A549 (cell line): ENCODE results near the gene MTHFSD.

Source experiments
- KDM1A ChIP-seq: fragments of 200-600 bp; sonication (generic); IDR thresholded peaks from 2 replicates; pipeline ENCODE4 v1.6.1; 2016; ENCODE audit warnings: low read depth, mild to moderate bottlenecking
- NFE2L2 ChIP-seq: fragments of 150-350 bp; conservative IDR thresholded peaks from 2 replicates; pipeline ENCODE4 v1.6.1; 2014; ENCODE audit warnings: low read length
- POLR2A ChIP-seq: IDR thresholded peaks from 2 replicates; pipeline ENCODE4 v1.6.1; 2012; ENCODE audit warnings: mild to moderate bottlenecking, low read length
- RAD21 ChIP-seq, 2 experiments: fragments of >200 bp in 1 of 2; sonication (Bioruptor Twin) in 1 of 2; formaldehyde crosslinking in 1 of 2; IDR thresholded peaks in 1 of 2; conservative IDR thresholded peaks in 1 of 2; 2 replicates in 1 of 2; 3 replicates in 1 of 2; pipeline ENCODE4 v1.6.1; 2012 to 2018; ENCODE audit warnings: inconsistent platforms in 1 of 2
- RFX5 ChIP-seq: fragments of 450-650 bp; IDR thresholded peaks from 2 replicates; pipeline ENCODE4 v1.7.1; 2014; ENCODE audit warnings: antibody characterized with exemption, mild to moderate bottlenecking, moderate library complexity
- TP53 ChIP-seq: fragments of 250-450 bp; sonication (Bioruptor Pico); IDR thresholded peaks from 2 replicates; pipeline ENCODE4 v1.5.0; 2021; ENCODE audit warnings: mild to moderate bottlenecking, moderate library complexity
- TF ChIP-seq, protein P1 (sequence below): fragments of >200 bp; sonication (Bioruptor Twin); formaldehyde crosslinking; IDR thresholded peaks from 3 replicates; pipeline ENCODE4 v1.5.1; 2016

DNA sequence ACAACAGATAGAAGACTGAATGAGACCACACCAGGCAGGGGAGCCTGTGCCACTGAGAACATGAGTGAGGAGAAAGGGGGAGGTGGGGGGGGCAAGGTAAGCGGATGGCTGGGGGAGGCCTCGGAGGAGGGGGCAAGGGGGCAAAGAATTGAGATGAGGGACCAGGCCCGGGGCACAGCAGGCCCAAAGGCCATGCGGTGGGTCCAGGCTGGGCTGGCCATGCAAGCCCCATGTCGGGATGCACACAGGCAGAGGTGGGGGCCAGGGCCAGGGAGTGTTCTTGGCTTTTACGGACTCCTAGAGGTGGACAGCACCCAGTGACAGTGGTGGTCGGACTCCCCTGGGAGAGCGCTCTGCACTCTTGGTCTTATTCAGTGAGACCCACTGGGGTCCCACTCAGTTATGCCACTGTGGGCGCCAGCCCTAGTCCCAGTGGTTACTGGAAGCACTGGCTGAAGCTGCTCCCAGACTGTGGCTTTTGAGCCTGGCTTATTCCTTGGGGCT lies 4.8 kb upstream of the MTHFSD start:
- no peak for TF ChIP-seq POLR2A
- no peak for TF ChIP-seq NFE2L2
- no peak for TF ChIP-seq RFX5
- TF ChIP-seq, protein P1, sequence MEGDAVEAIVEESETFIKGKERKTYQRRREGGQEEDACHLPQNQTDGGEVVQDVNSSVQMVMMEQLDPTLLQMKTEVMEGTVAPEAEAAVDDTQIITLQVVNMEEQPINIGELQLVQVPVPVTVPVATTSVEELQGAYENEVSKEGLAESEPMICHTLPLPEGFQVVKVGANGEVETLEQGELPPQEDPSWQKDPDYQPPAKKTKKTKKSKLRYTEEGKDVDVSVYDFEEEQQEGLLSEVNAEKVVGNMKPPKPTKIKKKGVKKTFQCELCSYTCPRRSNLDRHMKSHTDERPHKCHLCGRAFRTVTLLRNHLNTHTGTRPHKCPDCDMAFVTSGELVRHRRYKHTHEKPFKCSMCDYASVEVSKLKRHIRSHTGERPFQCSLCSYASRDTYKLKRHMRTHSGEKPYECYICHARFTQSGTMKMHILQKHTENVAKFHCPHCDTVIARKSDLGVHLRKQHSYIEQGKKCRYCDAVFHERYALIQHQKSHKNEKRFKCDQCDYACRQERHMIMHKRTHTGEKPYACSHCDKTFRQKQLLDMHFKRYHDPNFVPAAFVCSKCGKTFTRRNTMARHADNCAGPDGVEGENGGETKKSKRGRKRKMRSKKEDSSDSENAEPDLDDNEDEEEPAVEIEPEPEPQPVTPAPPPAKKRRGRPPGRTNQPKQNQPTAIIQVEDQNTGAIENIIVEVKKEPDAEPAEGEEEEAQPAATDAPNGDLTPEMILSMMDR = no peak
- TF ChIP-seq KDM1A = no peak
- no peak for TF ChIP-seq RAD21 (conservative IDR thresholded peaks at IDR 0.05 in 1 of 2, IDR thresholded peaks at IDR 0.05 in 1 of 2)
- no peak for TF ChIP-seq TP53 (CRISPR knock-in tag)
